ENCODE measurements around the gene RFC2.
"Not testable (repeated sequence)": the region's sequence is repeated elsewhere in the genome, so short reads cannot be mapped to it uniquely, and the experiment has no call there.

RFC2 gene

GRCh38 chr7:74228951-74229900 lies 25.0 kb downstream of the RFC2 start:
- ChIA-PET POLR2A (interaction anchor here (0.8 kb wide), 1 partner anchor 23 kb away, joined by 4 read pairs; no protein-coding TSS in a partner anchor), CTCF (interaction anchor here (1.6 to 5.0 kb wide), 4 partner anchors 12 to 172 kb away, joined by 5 to 29 read pairs (median 8); no protein-coding TSS in a partner anchor)
- DNase-seq (ENCODE audit: extremely low spot score): no peak
- TF ChIP-seq CTCF (IDR thresholded peaks at IDR 0.05; ENCODE audit: control extremely low read depth, extremely low read depth, low read depth, missing control alignments): no peak

DNA sequence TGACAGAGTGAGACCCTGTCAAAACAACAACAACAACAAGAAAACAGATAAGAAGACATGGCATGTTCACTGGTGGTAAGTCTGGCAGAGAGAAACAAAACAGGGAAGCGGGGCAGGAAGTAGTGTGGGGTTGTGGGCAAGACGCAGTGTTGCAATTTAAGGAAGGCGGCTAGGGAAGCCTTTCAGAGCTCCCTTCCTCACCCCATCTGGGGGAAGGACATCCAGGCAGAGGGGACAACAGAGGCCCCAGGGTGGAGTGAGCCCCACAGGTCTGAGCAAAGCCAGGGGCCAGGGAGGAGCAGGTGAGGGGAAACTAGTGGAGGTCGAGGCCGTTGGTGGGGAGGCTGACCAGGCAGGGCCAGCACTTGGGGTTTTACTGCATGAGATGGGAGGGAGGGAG lies 27.6 kb downstream of the RFC2 start:
- POLR2A ChIA-PET: interaction anchor here (0.6 to 1.2 kb wide), 3 partner anchors 10 to 1313 kb away, joined by 3 to 6 read pairs (median 5); no protein-coding TSS in a partner anchor
- CTCF ChIA-PET: interaction anchor here (1.0 to 1.9 kb wide), 6 partner anchors 8 to 175 kb away, joined by 3 to 6 read pairs (median 4); no protein-coding TSS in a partner anchor
- DNase-seq (ENCODE audit: extremely low spot score): no peak
- TF ChIP-seq CTCF (IDR thresholded peaks at IDR 0.05; ENCODE audit: control extremely low read depth, extremely low read depth, low read depth, missing control alignments): no peak

DNA sequence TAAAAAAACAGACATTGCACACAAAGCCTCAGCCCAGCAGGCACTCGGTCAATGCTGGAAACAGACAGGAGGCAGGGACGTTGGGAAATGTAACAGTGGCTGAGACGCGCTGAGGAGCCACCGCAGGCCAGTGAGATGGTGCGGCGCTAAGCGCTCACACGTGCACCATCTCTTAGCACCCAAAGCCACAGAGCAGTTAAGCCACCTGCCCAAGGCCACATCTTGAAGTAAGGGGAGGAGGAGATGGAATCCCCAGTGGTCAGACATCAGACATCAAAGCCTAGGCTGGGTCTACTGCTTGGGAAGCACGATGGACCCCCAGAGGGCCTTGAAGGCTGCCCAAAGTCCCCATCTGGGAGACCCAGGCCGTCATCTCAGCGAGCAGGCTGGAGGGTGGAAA lies 28.8 kb downstream of the RFC2 start:
- no peak for DNase-seq (ENCODE audit: extremely low spot score)
- TF ChIP-seq CTCF (IDR thresholded peaks at IDR 0.05; ENCODE audit: control extremely low read depth, extremely low read depth, low read depth, missing control alignments): no peak
- ChIA-PET CTCF (no interaction called here), POLR2A (no interaction called here)

- CTCF ChIA-PET; POLR2A ChIA-PET; DNase-seq (ENCODE audit: extremely low spot score): not testable (repeated sequence)
Measured at GRCh38 chr7:74224907-74225306, 29.3 kb downstream of the RFC2 start.

DNA sequence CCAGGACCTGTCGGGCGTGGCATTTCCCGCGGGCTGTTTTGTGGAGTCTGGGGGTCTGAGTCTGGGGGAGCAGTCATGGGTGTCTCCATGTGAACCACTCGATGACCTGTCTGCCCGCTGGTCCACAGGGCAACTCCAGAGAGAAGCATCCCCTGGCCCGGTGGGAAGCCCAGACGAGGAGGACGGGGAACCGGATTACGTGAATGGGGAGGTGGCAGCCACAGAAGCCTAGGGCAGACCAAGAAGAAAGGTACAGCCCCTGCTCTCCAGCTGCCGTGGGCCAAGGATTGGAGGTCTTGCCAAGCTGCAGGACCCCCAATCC lies 29.7 kb downstream of the RFC2 start:
- POLR2A ChIA-PET: no interaction called here
- DNase-seq (ENCODE audit: extremely low spot score): no peak
- CTCF ChIA-PET: no interaction called here
- no peak for TF ChIP-seq CTCF (IDR thresholded peaks at IDR 0.05; ENCODE audit: control extremely low read depth, extremely low read depth, low read depth, missing control alignments)

DNA sequence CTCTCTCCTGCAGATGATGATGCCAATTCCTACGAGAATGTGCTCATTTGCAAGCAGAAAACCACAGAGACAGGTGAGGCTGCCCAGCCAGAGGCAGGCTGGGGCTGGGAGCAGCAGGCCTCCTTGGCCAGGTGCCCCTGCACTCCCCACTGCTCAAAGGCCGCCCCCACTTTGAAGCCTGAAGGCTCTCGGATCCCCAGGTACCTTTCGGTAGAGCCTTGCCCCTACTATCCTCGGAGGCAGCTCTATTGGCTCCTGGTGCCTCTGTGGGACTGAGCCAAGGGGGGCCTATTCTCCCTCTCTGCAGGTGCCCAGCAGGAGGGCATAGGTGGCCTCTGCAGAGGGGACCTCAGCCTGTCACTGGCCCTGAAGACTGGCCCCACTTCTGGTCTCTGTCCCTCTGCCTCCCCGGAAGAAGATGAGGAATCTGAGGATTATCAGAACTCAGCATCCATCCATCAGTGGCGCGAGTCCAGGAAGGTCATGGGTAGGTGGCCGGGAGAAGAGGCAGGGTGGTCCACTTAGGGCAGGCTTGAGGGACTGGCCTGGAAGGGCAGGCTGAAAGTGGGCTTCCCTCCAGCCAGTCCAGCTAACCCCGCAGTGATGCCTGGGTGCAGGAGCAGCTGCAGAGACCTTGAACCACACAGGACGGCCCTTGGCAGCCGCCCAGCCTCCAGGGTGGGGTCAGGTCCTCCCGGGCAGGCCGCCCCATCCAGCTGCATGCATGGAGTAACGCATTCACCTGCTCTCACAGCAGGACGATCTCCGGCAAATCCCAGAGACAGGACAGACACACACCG lies 30.3 kb downstream of the RFC2 start:
- no peak for DNase-seq (ENCODE audit: extremely low spot score)
- CTCF ChIA-PET: interaction anchor here (1.5 kb wide), 1 partner anchor 17 kb away, joined by 5 read pairs; no protein-coding TSS in a partner anchor
- POLR2A ChIA-PET: interaction anchor here (0.6 kb wide), 1 partner anchor 16 kb away, joined by 7 read pairs; no protein-coding TSS in a partner anchor
- no peak for TF ChIP-seq CTCF (IDR thresholded peaks at IDR 0.05; ENCODE audit: control extremely low read depth, extremely low read depth, low read depth, missing control alignments)
